Esophagus (tissue), 2 donors: ENCODE measurements around the gene LAMA3. TPM values are rescaled to one million over a fixed set of nuclear protein-coding genes. Genes with fewer than 3 reads are reported as not detected.

Experiments used
- H3K27ac ChIP-seq, 2 donors: one replicate each; pipeline ENCODE4 v1.5.1; 2013; ENCODE audit warnings: low read depth in 2 of 2, mild to moderate bottlenecking in 2 of 2, inconsistent platforms in 1 of 2, low read length in 1 of 2, moderate library complexity in 1 of 2
- H3K27me3 ChIP-seq, 2 donors: one replicate each; pipeline ENCODE4 v1.6.1; 2013; ENCODE audit warnings: low read length in 2 of 2, control low read depth in 1 of 2, mild to moderate bottlenecking in 1 of 2; ENCODE audit not compliant: insufficient read depth in 2 of 2, control insufficient read depth in 1 of 2
- H3K36me3 ChIP-seq, 2 donors: one replicate each; pipeline ENCODE4 v1.6.1; 2013; ENCODE audit warnings: low read length in 1 of 2; ENCODE audit not compliant: control insufficient read depth in 2 of 2, insufficient read depth in 2 of 2
- H3K4me1 ChIP-seq, 2 donors: one replicate each; pipeline ENCODE4 v1.6.1; 2013; ENCODE audit warnings: low read length in 1 of 2; ENCODE audit not compliant: control insufficient read depth in 2 of 2, insufficient read depth in 2 of 2
- H3K4me3 ChIP-seq, 2 donors: one replicate each; pipeline ENCODE4 v1.5.1; 2013; ENCODE audit warnings: low read length in 2 of 2, mild to moderate bottlenecking in 2 of 2, low read depth in 1 of 2, moderate library complexity in 1 of 2
- H3K9me3 ChIP-seq, 2 donors: one replicate each; pipeline ENCODE4 v1.6.1; 2013; ENCODE audit warnings: mild to moderate bottlenecking in 2 of 2, low read depth in 1 of 2, low read length in 1 of 2, moderate library complexity in 1 of 2; ENCODE audit not compliant: control insufficient read depth in 2 of 2, insufficient read depth in 1 of 2
- WGBS, 2 donors: extraction: QIAGEN DNeasy Blood & Tissue Kit; methylation state at CpG; one replicate each; pipeline ENCODE4 v1.1.7; 2013; 5-methylcytosine and 5-hydroxymethylcytosine counted together
- polyA plus RNA-seq, 2 donors: library from polyadenylated mRNA; stranded (reverse); fragments of 200-250 nt; gene quantifications; one replicate each; pipeline ENCODE4 v1.2.3, GENCODE V29; 2013
- donor health status: healthy with polysubstance abuse.
- donor health status: Bipolar disorder and iron deficiency.

LAMA3 gene
- polyA plus RNA-seq, 2 donors: 8.0 to 11.5 TPM

- no peak overlapping the region for H3K27ac ChIP-seq
- no peaks in the 10 kb centered on the region for H3K27me3 ChIP-seq
- H3K4me3 ChIP-seq: no peak overlapping the region
- no peaks in the 10 kb centered on the region for H3K9me3 ChIP-seq
- H3K36me3 ChIP-seq: peaks cover 0 to 1% of the 10 kb centered on the region in 2 donors
- WGBS, 2 donors: 72 to 76% methylated on average over 5 of the region's 5 CpGs
- peaks cover 0 to 2% of the 10 kb centered on the region in 2 donors for H3K4me1 ChIP-seq
Observed at GRCh38 chr18:23779696-23780303, 90.5 kb downstream of the LAMA3 start.

- peaks cover 0 to 1% of the 10 kb centered on the region in 2 donors for H3K36me3 ChIP-seq
- H3K4me1 ChIP-seq: no peaks in the 10 kb centered on the region
- H3K27me3 ChIP-seq: peaks cover 0 to 2% of the 10 kb centered on the region in 2 donors
- no peak overlapping the region for H3K27ac ChIP-seq
- H3K4me3 ChIP-seq: no peak overlapping the region
- no peaks in the 10 kb centered on the region for H3K9me3 ChIP-seq
- 42 to 50% methylated on average over 1 of the region's 1 CpG for WGBS, 2 donors
Observed at GRCh38 chr18:23784832-23785245, 95.6 kb downstream of the LAMA3 start.

DNA sequence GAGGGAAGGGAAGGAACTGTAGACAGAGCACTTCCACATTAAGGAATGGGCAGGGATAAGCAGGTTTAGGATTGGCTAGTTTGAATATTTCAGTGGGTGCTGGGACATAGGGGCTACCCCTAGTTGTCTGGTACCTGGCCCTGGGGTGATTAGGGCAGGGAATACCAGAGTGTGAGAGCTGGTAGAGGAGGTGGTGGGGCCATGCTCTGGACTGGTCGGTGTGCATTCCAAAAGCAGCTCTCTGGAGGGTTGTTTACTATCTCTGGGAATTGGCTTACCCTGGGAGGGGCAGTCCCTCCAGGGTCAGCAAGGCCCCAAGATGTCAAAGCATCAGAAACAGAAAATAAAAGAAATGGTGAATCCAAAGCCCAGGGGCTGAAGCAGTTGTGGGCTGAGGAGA lies 103.8 kb downstream of the LAMA3 start:
- no peaks in the 10 kb centered on the region for H3K36me3 ChIP-seq
- WGBS, 2 donors: 47 to 64% methylated on average over 1 of the region's 1 CpG
- H3K9me3 ChIP-seq: no peaks in the 10 kb centered on the region
- H3K4me3 ChIP-seq: no peak overlapping the region
- H3K4me1 ChIP-seq: no peaks in the 10 kb centered on the region
- H3K27me3 ChIP-seq: no peaks in the 10 kb centered on the region
- H3K27ac ChIP-seq: no peak overlapping the region

- Histone ChIP-seq H3K4me1 (no peaks in the 10 kb centered on the region), H3K4me3 (no peak overlapping the region), H3K9me3 (no peaks in the 10 kb centered on the region), H3K36me3 (no peaks in the 10 kb centered on the region), H3K27ac (no peak overlapping the region), H3K27me3 (no peaks in the 10 kb centered on the region)
- 91 to 92% methylated on average over 6 of the region's 6 CpGs for WGBS, 2 donors
Observed at GRCh38 chr18:23793985-23794867, 105.0 kb downstream of the LAMA3 start.

DNA sequence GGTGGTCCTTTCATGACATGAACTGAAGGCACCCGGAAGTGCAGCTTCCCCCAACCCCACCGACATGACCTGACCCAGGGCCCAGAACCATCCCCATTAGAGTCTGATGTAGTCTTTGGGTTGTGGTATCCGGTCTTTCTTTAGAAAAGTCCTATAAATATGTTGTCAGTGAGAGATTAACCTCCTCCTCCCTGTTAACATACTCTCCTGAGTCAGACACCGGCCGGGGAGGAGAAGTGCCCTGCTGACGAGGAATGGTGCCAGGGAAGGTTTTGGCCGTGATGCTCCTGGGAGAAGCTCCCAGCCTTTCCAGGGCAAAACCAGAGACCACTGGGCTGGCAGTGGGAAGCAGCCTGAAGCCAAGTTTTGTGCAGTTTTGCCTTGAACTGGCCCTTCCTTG lies 109.0 kb downstream of the LAMA3 start:
- Histone ChIP-seq H3K4me3 (no peak overlapping the region), H3K36me3 (no peaks in the 10 kb centered on the region), H3K27ac (no peak overlapping the region), H3K4me1 (no peaks in the 10 kb centered on the region), H3K9me3 (no peaks in the 10 kb centered on the region), H3K27me3 (no peaks in the 10 kb centered on the region)
- 79 to 83% methylated on average over 7 of the region's 7 CpGs for WGBS, 2 donors

DNA sequence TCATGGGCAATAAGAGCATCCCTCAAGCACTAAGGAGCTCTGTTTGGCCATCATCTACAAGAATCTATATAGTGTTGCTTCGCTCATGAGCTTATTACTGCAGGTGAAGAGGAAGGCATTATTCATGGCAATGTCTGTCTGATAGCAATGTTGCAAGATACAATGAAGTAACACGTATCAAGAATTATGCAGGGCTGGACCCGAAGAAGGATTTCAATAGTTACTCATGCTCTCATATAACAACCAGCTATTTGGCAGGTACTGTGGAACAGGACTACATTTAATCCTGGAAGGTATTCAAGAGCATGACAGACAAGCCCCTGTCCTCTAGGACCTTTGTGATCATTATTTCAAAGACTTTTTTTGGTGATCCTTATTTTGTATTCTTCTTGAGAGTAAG lies 109.6 kb downstream of the LAMA3 start:
- Histone ChIP-seq H3K9me3 (no peaks in the 10 kb centered on the region), H3K4me1 (no peaks in the 10 kb centered on the region), H3K27me3 (no peaks in the 10 kb centered on the region), H3K36me3 (no peaks in the 10 kb centered on the region), H3K27ac (no peak overlapping the region), H3K4me3 (no peak overlapping the region)
- 55 to 58% methylated on average over 3 of the region's 3 CpGs for WGBS, 2 donors

DNA sequence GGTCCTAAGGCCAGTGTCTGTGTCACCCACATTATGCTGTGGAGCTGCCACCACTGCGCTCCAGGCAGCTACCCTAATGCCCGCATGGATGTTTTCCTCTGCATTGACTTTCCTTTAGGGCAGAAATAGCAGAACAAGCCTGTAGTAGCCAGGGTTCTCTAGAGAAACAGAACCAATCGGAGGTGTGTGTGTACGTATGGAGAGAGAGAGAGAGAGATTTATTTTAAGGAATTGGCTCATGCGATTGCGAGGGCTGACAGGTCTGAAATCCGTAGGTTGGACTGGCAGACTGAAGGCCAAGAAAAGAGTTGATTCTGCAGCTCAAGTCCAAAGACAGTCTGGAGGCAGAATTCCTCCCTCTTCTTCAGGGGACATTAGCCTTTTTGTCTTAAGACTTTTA lies 110.3 kb downstream of the LAMA3 start:
- Histone ChIP-seq H3K4me3 (no peak overlapping the region), H3K27ac (no peak overlapping the region), H3K36me3 (no peaks in the 10 kb centered on the region), H3K9me3 (no peaks in the 10 kb centered on the region), H3K27me3 (no peaks in the 10 kb centered on the region), H3K4me1 (no peaks in the 10 kb centered on the region)
- 92 to 94% methylated on average over 7 of the region's 7 CpGs for WGBS, 2 donors

- H3K9me3 ChIP-seq: no peaks in the 10 kb centered on the region
- no peak overlapping the region for H3K4me3 ChIP-seq
- no peaks in the 10 kb centered on the region for H3K27me3 ChIP-seq
- 93 to 96% methylated on average over 3 of the region's 3 CpGs for WGBS, 2 donors
- H3K36me3 ChIP-seq: no peaks in the 10 kb centered on the region
- no peaks in the 10 kb centered on the region for H3K4me1 ChIP-seq
- no peak overlapping the region for H3K27ac ChIP-seq
Observed at GRCh38 chr18:23800902-23801301, 111.6 kb downstream of the LAMA3 start.

- Histone ChIP-seq H3K27ac (no peak overlapping the region), H3K36me3 (peaks cover 0 to 3% of the 10 kb centered on the region in 2 donors), H3K4me1 (no peaks in the 10 kb centered on the region), H3K27me3 (no peaks in the 10 kb centered on the region), H3K4me3 (no peak overlapping the region), H3K9me3 (no peaks in the 10 kb centered on the region)
- 88 to 89% methylated on average over 2 of the region's 2 CpGs for WGBS, 2 donors
Observed at GRCh38 chr18:23802817-23803216, 113.6 kb downstream of the LAMA3 start.
